ENCODE measurements around the gene RPP25. TPM values are rescaled to one million over a fixed set of nuclear protein-coding genes. Genes with fewer than 3 reads are reported as not detected.

The RPP25 gene
- total RNA-seq, 6 experiments from 2014 or later = 0.76 to 1.7 (median 1.5) TPM

DNA sequence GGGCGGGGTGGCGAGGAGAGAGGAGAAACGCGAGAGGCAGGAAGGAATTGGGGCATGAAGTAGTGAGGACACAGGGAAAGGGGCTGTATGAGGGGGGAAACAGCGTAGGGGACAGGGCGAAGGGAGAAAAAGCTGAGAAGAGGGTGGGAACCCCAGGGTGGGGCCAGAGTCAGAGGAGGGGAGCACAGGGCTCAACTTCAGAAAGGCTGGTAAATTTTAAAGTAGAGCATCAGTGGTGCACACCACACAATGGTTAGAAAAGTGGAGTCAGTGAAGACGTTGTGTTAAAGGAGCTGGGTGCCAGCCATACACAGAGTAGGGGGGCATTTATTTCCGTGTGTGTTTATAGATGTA, 3.0 kb upstream of the RPP25 start:
- TF ChIP-seq, protein P1, sequence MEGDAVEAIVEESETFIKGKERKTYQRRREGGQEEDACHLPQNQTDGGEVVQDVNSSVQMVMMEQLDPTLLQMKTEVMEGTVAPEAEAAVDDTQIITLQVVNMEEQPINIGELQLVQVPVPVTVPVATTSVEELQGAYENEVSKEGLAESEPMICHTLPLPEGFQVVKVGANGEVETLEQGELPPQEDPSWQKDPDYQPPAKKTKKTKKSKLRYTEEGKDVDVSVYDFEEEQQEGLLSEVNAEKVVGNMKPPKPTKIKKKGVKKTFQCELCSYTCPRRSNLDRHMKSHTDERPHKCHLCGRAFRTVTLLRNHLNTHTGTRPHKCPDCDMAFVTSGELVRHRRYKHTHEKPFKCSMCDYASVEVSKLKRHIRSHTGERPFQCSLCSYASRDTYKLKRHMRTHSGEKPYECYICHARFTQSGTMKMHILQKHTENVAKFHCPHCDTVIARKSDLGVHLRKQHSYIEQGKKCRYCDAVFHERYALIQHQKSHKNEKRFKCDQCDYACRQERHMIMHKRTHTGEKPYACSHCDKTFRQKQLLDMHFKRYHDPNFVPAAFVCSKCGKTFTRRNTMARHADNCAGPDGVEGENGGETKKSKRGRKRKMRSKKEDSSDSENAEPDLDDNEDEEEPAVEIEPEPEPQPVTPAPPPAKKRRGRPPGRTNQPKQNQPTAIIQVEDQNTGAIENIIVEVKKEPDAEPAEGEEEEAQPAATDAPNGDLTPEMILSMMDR (IDR thresholded peaks at IDR 0.05) = no peak
- peaks cover 49% of the 10 kb centered on the region for H3K4me1 Mint-ChIP-seq (ENCODE audit: low read depth)
- no peak overlapping the region for H3K27ac Mint-ChIP-seq
- peak overlapping the region; percentile 90 for H3K4me3 Mint-ChIP-seq
- DNase-seq = no peak
- no peaks in the 10 kb centered on the region for H3K36me3 Mint-ChIP-seq (ENCODE audit: low read depth)
- H3K9me3 Mint-ChIP-seq = no peaks in the 10 kb centered on the region
- peaks cover 14% of the 10 kb centered on the region for H3K27me3 Mint-ChIP-seq (ENCODE audit: insufficient read depth)

DNA sequence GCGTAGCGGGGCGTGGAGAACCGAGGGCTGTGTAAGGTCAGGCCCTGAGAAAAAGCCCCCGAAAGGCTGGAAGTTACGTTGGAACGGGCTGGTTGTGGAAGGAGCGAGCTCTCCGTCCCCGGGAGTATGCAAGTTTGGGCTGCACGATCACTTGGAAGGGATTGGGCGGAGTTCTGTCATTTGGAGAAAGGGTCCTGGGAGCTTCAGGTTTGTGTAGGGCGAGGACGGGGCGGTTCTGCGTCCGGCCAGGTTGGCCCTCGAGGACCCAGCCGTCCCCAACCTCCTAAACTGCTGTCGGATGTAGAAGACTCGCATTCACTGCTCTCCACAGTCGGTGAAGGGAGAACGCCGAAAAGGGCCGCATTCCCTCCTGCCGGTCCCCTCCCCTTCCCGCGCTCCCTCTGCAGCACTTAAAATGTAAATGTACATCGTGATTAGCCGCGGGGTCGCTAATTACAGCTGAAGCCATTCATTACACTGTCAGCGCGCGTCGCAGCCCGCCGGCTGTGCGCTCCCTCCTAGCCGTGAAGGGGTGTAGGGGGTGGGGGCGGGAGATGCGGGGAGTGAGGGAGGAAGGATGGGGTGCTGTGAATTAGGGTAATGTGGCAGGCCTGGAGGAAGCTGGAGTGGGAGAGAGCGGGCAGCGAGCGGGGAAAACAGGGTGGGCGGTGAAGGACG, 2.5 kb upstream of the RPP25 start:
- TF ChIP-seq, protein P1 (IDR thresholded peaks at IDR 0.05) = no peak
- no peaks in the 10 kb centered on the region for H3K9me3 Mint-ChIP-seq
- H3K36me3 Mint-ChIP-seq (ENCODE audit: low read depth) = no peaks in the 10 kb centered on the region
- peaks cover 44% of the 10 kb centered on the region for H3K4me1 Mint-ChIP-seq (ENCODE audit: low read depth)
- H3K4me3 Mint-ChIP-seq = peak overlapping the region; percentile 90
- H3K27me3 Mint-ChIP-seq (ENCODE audit: insufficient read depth) = peaks cover 14% of the 10 kb centered on the region
- DNase-seq = no peak
- H3K27ac Mint-ChIP-seq = peak overlapping the region; percentile 33; the same call in 1 of the 2 replicates

DNA sequence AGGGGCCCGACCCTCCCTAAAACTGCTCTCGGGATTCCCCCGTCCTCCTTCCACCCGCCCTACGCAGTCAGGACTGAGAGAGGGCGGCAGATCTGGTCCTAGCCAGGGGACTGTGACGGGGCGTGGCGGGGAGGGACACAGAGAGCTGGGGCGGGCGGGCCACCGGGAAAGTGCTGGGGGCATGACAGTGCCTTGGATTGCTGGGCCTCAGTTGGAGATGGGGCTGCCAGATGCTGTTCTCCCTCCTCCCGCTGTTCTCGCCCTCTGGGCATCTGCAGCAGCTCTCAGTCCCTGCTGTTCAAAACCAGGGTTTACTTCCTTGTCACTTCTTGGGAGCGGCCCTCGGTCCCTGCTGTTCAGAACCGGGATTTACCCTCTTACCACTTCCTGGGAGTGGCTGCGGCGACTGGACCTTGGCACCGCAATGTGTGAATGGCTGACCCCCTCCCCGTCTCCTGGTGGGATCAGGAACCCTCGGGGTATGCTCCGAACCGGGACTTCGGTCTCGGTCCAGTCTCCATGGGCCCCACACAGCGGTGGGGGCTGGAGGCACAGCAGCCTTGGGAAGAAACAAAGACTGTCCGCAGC, 1.8 kb upstream of the RPP25 start:
- H3K9me3 Mint-ChIP-seq = no peaks in the 10 kb centered on the region
- peaks cover 14% of the 10 kb centered on the region for H3K27me3 Mint-ChIP-seq (ENCODE audit: insufficient read depth)
- H3K27ac Mint-ChIP-seq = peak overlapping the region; percentile 33
- DNase-seq = peak; percentile 50
- H3K4me3 Mint-ChIP-seq = peak overlapping the region; percentile 90
- TF ChIP-seq, protein P1 (IDR thresholded peaks at IDR 0.05) = peak; percentile 40; the same call in 1 of the 2 replicates
- no peaks in the 10 kb centered on the region for H3K36me3 Mint-ChIP-seq (ENCODE audit: low read depth)
- H3K4me1 Mint-ChIP-seq (ENCODE audit: low read depth) = peaks cover 42% of the 10 kb centered on the region

DNA sequence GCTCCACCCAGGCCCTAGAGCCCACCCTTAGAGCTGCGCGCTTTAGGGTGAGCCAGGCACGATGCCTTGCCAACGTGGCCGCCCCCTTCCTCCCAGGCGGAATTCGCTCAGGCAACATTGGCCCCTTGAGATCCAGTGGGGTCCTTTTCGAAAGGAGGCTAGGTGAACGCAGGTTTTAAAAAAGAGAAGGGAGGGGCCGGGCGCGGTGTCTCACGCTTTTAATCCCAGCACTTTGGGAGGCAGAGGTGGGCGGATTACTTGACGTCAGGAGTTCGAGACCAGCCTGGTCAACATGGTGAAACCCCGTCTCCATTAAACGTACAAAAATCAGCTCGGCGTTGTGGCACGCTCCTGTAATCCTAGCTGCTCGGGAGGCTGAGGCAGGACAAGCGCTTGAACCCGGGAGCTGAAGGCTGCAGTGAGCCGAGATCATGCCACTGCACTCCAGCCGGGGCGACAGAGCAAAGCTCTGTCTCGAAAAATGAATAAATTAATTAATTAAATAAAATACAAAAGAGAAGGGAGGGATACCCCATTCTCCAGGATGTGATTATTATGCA, 984 bp upstream of the RPP25 start:
- Mint-ChIP-seq H3K27me3 (ENCODE audit: insufficient read depth) (peaks cover 14% of the 10 kb centered on the region), H3K36me3 (ENCODE audit: low read depth) (no peaks in the 10 kb centered on the region), H3K4me1 (ENCODE audit: low read depth) (peaks cover 42% of the 10 kb centered on the region), H3K4me3 (peak overlapping the region; percentile 90), H3K27ac (peak overlapping the region; percentile 70; the same call in 1 of the 2 replicates), H3K9me3 (no peaks in the 10 kb centered on the region)
- no peak for DNase-seq
- TF ChIP-seq, protein P1 (IDR thresholded peaks at IDR 0.05) = no peak

DNA sequence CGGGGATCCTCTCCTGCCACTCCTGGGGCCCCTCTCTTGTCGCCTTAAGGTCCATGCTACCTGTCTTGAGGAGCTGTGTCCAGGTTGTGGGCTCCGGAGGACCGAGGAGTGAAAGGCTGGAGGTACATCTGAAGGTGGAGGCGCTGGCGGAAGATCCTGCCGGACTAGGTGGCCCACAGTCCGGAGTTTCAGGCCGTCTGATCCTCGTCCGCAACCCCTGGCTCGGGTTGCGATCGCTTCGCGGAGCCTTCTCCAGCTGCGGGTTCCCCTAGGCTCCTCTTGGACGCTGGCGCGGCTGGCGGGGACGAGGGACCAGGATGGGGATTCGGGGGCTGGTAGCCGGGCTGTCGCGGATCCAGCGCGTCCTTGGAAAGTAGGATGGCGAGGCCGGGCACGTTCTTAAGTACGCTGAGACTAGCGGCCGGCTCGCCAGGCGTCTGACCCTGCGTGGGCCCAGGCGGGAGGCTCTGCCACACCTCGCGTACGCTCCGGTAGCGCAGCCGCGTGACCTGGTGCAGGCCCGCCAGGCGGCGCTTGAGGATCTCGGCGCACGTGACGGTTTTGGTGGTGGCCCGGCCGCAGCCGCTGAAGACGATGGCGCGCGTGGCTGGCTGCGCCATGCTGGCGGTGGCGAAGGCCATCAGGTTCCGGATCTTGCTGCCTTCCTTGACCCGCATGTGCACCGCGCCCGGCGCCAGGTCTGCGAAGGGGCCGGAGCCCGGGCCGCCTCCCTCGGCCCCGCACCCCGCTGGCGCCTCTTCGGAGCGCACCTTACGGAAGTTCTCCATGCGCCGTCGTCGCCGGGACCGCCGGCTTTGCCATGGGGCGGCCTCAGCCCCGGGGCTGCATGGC, 550 bp downstream of the RPP25 start:
- H3K4me3 Mint-ChIP-seq = no peak overlapping the region
- peaks cover 37% of the 10 kb centered on the region for H3K4me1 Mint-ChIP-seq (ENCODE audit: low read depth)
- TF ChIP-seq, protein P1 (IDR thresholded peaks at IDR 0.05) = peak; percentile 50

More for the DNA sequence above, 550 bp downstream of the RPP25 start:
- no peak for DNase-seq
- Mint-ChIP-seq H3K9me3 (no peaks in the 10 kb centered on the region), H3K27ac (no peak overlapping the region), H3K27me3 (ENCODE audit: insufficient read depth) (peaks cover 14% of the 10 kb centered on the region), H3K36me3 (ENCODE audit: low read depth) (no peaks in the 10 kb centered on the region)
